Immature natural killer cell (primary cell): ENCODE data around the gene HABP4. TPM values are rescaled to one million over a fixed set of nuclear protein-coding genes. Genes with fewer than 3 reads are reported as not detected.
A peak's percentile ranks its signal among the peaks of the same experiment; 100 is the strongest.
"Not testable (repeated sequence)": the region's sequence is repeated elsewhere in the genome, so short reads cannot be mapped to it uniquely, and the experiment has no call there.

Source experiments
- DNase-seq, 3 donors: peaks; one replicate each; pipeline ENCODE4 v3.0.0; 2022; ENCODE audit warnings: mixed read lengths in 1 of 3
- H3K27ac Mint-ChIP-seq, 6 donors: one replicate each; pipeline ENCODE4 v1.8.0; 2020; ENCODE audit warnings: mixed read lengths in 6 of 6, mild to moderate bottlenecking in 5 of 6, inconsistent platforms in 4 of 6, moderate library complexity in 3 of 6
- H3K27me3 Mint-ChIP-seq, 3 donors: one replicate each; pipeline ENCODE4 v1.8.0; 2020 to 2021; ENCODE audit warnings: low read depth in 3 of 3, mild to moderate bottlenecking in 3 of 3, mixed read lengths in 3 of 3, moderate library complexity in 3 of 3, inconsistent platforms in 1 of 3
- H3K36me3 Mint-ChIP-seq, 3 donors: one replicate each; pipeline ENCODE4 v1.8.0; 2020; ENCODE audit warnings: mixed read lengths in 3 of 3, inconsistent platforms in 2 of 3, mild to moderate bottlenecking in 2 of 3
- H3K4me1 Mint-ChIP-seq, 2 donors: one replicate each; pipeline ENCODE4 v1.8.0; 2020; ENCODE audit warnings: inconsistent platforms in 2 of 2, mild to moderate bottlenecking in 2 of 2, mixed read lengths in 2 of 2, moderate library complexity in 1 of 2
- H3K4me3 Mint-ChIP-seq, 5 donors: one replicate each; pipeline ENCODE4 v1.8.0; 2020; ENCODE audit warnings: mild to moderate bottlenecking in 5 of 5, mixed read lengths in 5 of 5, inconsistent platforms in 3 of 5, moderate library complexity in 3 of 5
- H3K9me3 Mint-ChIP-seq, 6 donors: one replicate each; pipeline ENCODE4 v1.8.0; 2020; ENCODE audit warnings: mild to moderate bottlenecking in 6 of 6, mixed read lengths in 6 of 6, inconsistent platforms in 4 of 6, moderate library complexity in 3 of 6
- polyA plus RNA-seq, 3 donors: library from polyadenylated mRNA; unstranded; fragments of 300-500 nt; fragmentation: Illumina TruSeq; gene quantifications; one replicate each; pipeline ENCODE4 v1.2.3, GENCODE V29; 2021

Gene HABP4
- polyA plus RNA-seq, 3 donors from 2014 or later: 3.0 to 5.8 (median 5.2) TPM

DNA sequence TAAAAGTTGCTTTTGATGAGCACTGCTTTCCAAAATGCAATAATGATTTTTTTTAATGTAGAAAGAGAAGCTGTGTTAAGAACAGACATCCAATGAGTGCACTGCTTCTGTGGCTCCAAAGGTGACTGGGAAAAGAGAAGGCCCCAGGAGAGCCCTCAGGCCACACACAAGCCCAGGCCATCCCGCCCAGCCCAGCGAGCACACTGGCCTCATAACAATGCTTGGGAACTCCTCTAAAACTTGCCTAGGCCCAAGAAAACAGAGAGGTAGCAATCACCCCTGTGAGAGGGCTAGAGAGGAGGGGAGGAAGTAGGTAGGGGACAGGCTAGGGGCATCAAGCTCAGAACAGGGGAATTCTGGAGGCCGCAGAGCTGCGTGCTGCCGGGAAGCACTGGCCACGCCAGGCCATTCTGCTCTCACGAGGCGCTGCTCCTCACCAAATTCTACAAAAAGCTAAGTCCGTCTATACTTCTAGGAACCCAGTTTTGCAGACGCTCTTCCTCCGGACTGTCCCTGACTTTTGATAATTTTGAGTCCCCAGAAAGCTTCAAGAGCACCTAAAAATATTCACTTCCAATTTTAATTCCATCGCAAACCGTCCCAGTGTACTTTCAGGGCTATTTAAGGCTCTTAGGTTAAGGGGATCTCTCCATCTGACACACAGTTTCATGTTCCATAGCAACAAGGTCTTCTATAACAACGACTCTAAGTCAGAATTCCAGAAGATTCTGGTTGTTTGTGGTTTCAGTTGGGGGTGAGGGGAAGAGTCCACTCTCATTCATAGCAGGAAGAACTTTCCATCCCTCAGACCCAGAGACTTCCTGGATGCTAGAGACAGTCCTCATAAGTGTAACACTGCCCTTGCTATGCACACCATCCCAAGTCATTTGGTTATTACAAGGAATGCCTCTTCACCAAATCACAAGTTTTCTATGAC lies 51.0 kb downstream of the HABP4 start:
- no peak overlapping the region for H3K27ac Mint-ChIP-seq
- no peak for DNase-seq
- H3K27me3 Mint-ChIP-seq: peaks cover 2 to 5% (median 3%) of the 10 kb centered on the region in 3 donors
- peaks cover 0 to 11% (median 4%) of the 10 kb centered on the region in 3 donors for H3K36me3 Mint-ChIP-seq
- no peaks in the 10 kb centered on the region for H3K9me3 Mint-ChIP-seq
- no peak overlapping the region for H3K4me3 Mint-ChIP-seq
- H3K4me1 Mint-ChIP-seq: no peaks in the 10 kb centered on the region

DNA sequence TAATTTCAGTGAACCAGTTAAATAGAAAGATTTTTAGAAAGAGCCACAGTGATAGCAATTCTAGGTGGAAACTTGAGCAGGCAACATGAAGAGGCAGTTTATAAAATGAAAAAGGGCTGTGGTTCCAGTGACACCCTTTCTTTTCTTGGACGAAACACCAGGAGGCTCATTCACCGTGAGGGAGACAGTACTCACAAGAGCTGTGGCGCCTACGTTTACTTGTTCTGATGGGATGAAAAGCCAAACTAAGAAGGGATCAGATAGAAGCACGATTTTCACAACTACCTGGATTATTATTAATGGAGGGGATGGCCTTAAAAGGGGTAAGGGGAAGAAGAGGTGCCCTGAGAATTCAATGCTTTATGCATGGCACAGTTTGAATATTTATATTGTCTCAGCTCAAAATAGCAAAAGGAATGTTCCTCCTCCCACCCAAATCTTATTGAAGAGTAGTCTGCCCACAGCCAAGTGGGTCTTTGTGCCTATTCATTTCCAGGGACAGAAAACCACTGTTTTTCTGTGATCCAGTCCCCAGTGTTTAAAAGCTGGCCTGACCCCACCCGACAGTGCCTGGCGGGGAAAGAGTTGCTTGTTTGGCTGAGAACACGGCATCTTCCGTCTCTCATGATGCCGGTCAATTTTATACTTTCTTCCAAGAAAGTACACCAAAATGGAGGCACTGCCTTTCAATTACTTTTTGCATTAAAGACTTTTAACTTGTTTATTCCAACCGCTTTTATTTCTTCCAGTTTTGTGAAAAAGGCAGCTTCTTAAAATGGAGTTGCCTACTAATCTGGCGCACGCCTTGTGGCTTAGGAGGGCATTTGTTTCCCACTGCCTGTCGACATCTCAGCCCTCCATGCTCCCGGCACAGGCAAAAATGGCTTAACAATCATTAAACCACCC lies 51.9 kb downstream of the HABP4 start:
- DNase-seq: no peak
- Mint-ChIP-seq H3K27ac (no peak overlapping the region), H3K4me3 (no peak overlapping the region), H3K9me3 (no peaks in the 10 kb centered on the region), H3K36me3 (peaks cover 0 to 11% (median 4%) of the 10 kb centered on the region in 3 donors), H3K27me3 (peaks cover 2 to 5% (median 3%) of the 10 kb centered on the region in 3 donors), H3K4me1 (no peaks in the 10 kb centered on the region)

DNA sequence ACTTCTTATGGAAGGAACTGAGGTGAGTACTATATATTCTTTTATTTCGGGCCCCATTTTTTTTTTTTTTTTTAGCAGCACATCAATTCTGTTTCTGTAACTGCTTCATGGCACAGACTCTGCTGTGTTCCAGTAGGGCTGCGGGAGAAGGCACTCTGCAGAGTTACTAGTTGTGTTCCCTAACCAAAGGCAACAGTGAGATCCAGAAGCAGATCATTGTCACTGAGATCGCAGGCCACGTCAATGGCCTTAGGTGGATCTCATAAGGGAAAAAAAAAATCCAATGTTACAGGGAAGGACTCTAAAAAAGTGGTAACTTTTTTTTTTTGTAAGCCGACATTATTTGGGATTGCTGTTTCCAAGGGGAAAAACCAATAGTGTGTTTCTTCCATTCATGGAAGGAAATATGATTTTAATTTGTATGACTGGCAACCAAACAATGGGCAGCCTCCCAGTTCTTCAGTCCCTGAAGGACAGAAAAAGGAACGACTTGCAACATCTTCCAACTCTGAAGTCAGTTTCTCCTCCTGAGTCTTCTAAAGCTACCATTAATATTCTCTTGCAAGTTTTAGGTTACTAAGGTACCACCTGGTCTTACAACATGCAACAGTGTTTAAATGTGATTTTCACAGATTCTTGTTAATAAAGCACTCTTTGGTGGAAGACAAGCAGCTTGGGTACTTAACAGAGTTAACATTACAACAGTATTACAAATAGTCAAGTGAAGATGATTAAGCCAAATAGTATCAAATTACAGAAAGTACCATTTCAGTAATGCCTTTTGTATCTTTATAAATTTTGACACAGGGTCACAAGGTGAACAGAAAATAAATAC lies 52.8 kb downstream of the HABP4 start:
- Mint-ChIP-seq H3K4me1 (no peaks in the 10 kb centered on the region), H3K36me3 (peaks cover 0 to 11% (median 4%) of the 10 kb centered on the region in 3 donors), H3K27me3 (peaks cover 0 to 6% (median 3%) of the 10 kb centered on the region in 3 donors), H3K9me3 (no peaks in the 10 kb centered on the region), H3K27ac (no peak overlapping the region), H3K4me3 (no peak overlapping the region)
- no peak for DNase-seq

DNA sequence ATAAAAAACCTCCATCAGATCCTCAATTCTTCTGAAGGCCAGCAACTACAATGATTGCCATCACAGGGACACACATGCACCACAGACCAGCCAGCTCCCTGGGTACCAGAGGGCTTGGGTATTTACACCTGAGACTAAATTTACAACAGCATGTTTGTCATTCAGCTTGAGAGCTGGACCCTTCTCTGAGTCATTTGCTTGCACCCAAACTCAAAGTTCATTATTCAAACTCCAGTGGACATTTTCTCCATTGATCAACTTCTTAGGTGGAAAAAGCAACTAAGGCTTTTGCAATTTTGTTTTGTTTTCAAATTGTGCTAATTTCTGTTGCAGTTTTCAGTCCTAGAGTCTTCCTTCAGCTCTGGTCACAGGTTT lies 53.4 kb downstream of the HABP4 start:
- H3K27ac Mint-ChIP-seq, H3K9me3 Mint-ChIP-seq, H3K4me1 Mint-ChIP-seq, DNase-seq, H3K4me3 Mint-ChIP-seq, H3K27me3 Mint-ChIP-seq: not testable (repeated sequence)
- peaks cover 0 to 11% (median 4%) of the 10 kb centered on the region in 3 donors for H3K36me3 Mint-ChIP-seq

GRCh38 chr9:96503918-96504317 lies 53.9 kb downstream of the HABP4 start:
- Mint-ChIP-seq H3K4me1 (no peaks in the 10 kb centered on the region), H3K36me3 (peaks cover 0 to 11% (median 4%) of the 10 kb centered on the region in 3 donors), H3K27ac (no peak overlapping the region), H3K9me3 (no peaks in the 10 kb centered on the region), H3K27me3 (peaks cover 0 to 6% (median 3%) of the 10 kb centered on the region in 3 donors), H3K4me3 (no peak overlapping the region)
- DNase-seq: no peak

- Mint-ChIP-seq H3K4me1 (no peaks in the 10 kb centered on the region), H3K27me3 (peaks cover 0 to 5% (median 3%) of the 10 kb centered on the region in 3 donors), H3K36me3 (peaks cover 0 to 14% (median 4%) of the 10 kb centered on the region in 3 donors), H3K9me3 (no peaks in the 10 kb centered on the region), H3K27ac (no peak overlapping the region), H3K4me3 (no peak overlapping the region)
- DNase-seq: no peak
Observed at GRCh38 chr9:96505316-96505991, 55.5 kb downstream of the HABP4 start.

DNA sequence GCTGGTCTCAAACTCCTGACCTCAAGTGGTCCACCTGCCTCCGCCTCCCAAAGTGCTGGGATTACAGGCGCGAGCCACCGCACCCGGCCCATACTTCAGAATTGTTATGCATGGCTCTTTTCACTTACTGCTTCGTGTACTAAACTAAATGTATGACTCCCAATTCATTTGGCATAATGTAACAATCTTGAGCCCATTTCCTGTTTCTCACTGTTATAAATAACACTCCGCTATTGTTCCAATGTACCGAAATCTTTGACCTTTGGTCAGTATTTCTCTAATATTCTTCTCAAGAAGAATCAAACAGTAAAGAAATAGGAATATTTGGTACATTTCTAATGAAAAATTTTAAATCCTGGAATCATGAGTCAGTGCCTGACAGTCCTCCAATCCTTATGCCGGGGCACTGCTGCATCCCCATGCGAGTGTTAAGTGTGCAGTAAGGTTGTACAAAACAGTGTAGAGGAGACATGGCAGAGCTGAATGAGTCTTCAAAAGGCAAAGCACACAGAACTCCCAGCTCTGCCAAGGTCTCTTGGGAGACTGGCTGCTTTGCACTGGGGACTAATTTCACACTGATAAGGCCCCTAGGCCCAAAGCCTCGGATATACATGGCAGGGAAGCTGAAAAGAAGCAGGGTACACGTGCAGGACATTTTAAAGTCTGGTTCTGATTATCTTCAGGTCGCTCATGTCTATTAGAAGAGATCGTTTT lies 58.4 kb downstream of the HABP4 start:
- Mint-ChIP-seq H3K27ac (no peak overlapping the region), H3K27me3 (peaks cover 0 to 3% (median 3%) of the 10 kb centered on the region in 3 donors), H3K9me3 (no peaks in the 10 kb centered on the region), H3K4me1 (no peaks in the 10 kb centered on the region), H3K36me3 (peaks cover 0 to 14% (median 7%) of the 10 kb centered on the region in 3 donors), H3K4me3 (no peak overlapping the region)
- DNase-seq: no peak

- Mint-ChIP-seq H3K27ac (peak overlapping the region in 2 of 6 donors; percentile 12 to 22), H3K4me3 (no peak overlapping the region), H3K9me3 (no peaks in the 10 kb centered on the region), H3K4me1 (no peaks in the 10 kb centered on the region), H3K36me3 (peaks cover 0 to 14% (median 5%) of the 10 kb centered on the region in 3 donors), H3K27me3 (peaks cover 0 to 1% (median 0%) of the 10 kb centered on the region in 3 donors)
- no peak for DNase-seq
Observed at GRCh38 chr9:96509026-96509425, 59.1 kb downstream of the HABP4 start.

GRCh38 chr9:96509848-96510247 lies 59.9 kb downstream of the HABP4 start:
- H3K9me3 Mint-ChIP-seq: no peaks in the 10 kb centered on the region
- H3K4me1 Mint-ChIP-seq: no peaks in the 10 kb centered on the region
- no peak for DNase-seq
- H3K27me3 Mint-ChIP-seq: peaks cover 0 to 1% (median 0%) of the 10 kb centered on the region in 3 donors
- H3K27ac Mint-ChIP-seq: no peak overlapping the region
- H3K4me3 Mint-ChIP-seq: no peak overlapping the region
- H3K36me3 Mint-ChIP-seq: peaks cover 0 to 15% (median 9%) of the 10 kb centered on the region in 3 donors

DNA sequence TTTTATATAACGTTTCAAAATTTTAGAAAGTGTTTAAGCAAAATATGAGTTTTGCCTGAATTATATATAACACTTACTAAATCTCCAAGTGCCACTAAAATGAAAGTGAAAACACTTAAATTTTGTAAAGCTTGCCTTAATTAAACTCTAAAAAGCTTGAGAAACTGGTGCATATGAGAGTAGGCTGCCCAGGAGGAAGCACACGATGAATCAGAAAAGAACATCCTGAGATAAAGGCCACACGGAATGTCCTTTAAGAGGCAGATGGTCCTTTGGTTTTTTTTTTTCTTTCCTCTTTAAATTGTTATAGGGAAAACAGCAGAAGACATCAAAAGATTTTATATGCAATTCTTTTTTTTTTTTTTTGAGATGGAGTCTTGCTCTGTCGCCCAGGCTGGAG lies 60.3 kb downstream of the HABP4 start:
- no peaks in the 10 kb centered on the region for H3K4me1 Mint-ChIP-seq
- peaks cover 0 to 15% (median 9%) of the 10 kb centered on the region in 3 donors for H3K36me3 Mint-ChIP-seq
- no peak overlapping the region for H3K4me3 Mint-ChIP-seq
- no peak overlapping the region for H3K27ac Mint-ChIP-seq
- H3K9me3 Mint-ChIP-seq: no peaks in the 10 kb centered on the region
- H3K27me3 Mint-ChIP-seq: peaks cover 0 to 1% (median 0%) of the 10 kb centered on the region in 3 donors
- DNase-seq: no peak

- H3K27me3 Mint-ChIP-seq: no peaks in the 10 kb centered on the region
- DNase-seq: no peak
- no peaks in the 10 kb centered on the region for H3K9me3 Mint-ChIP-seq
- H3K27ac Mint-ChIP-seq: no peak overlapping the region
- H3K4me1 Mint-ChIP-seq: no peaks in the 10 kb centered on the region
- no peak overlapping the region for H3K4me3 Mint-ChIP-seq
- peaks cover 0 to 15% (median 9%) of the 10 kb centered on the region in 3 donors for H3K36me3 Mint-ChIP-seq
Observed at GRCh38 chr9:96512240-96512639, 62.3 kb downstream of the HABP4 start.

DNA sequence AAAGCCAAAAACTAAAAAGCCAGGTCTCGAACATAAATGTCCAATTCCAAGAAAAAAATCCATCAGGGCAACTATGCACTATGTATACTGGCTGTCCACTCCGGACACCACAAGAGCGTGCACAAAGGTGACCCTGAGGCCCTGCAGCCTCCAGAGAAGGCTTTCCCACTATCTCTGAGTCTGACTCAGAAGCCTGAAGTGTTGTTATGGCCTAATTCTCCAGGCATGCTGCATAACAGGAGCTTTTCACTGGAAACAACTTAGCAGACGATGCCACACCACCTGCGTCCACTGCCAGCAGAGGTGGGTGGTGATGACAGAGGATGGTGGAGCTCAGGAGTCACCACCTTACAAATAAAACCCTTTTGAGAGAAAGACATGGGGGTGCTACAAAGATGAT lies 63.7 kb downstream of the HABP4 start:
- Mint-ChIP-seq H3K4me1 (no peaks in the 10 kb centered on the region), H3K9me3 (no peaks in the 10 kb centered on the region), H3K27me3 (peaks cover 0 to 4% (median 0%) of the 10 kb centered on the region in 3 donors), H3K36me3 (peaks cover 0 to 15% (median 9%) of the 10 kb centered on the region in 3 donors), H3K27ac (no peak overlapping the region), H3K4me3 (no peak overlapping the region)
- DNase-seq: no peak
